Rectal smooth muscle tissue (tissue), 1 donor: ENCODE measurements around the gene ZNF525.
A peak's percentile ranks its signal among the peaks of the same experiment; 100 is the strongest.
"Not testable (repeated sequence)": the region's sequence is repeated elsewhere in the genome, so short reads cannot be mapped to it uniquely, and the experiment has no call there.

ENCODE experiments used
- H3K27ac ChIP-seq: one replicate; pipeline ENCODE4 v1.7.0; 2013; ENCODE audit warnings: low read depth, low read length, inconsistent platforms
- H3K27me3 ChIP-seq: one replicate; pipeline ENCODE4 v1.7.0; 2013; ENCODE audit warnings: low read length; ENCODE audit not compliant: control insufficient read depth, insufficient read depth
- H3K36me3 ChIP-seq: one replicate; pipeline ENCODE4 v1.7.0; 2013; ENCODE audit warnings: low read length; ENCODE audit not compliant: control insufficient read depth, insufficient read depth
- H3K4me1 ChIP-seq: one replicate; pipeline ENCODE4 v1.7.0; 2013; ENCODE audit warnings: low read length; ENCODE audit not compliant: control insufficient read depth, insufficient read depth
- H3K4me3 ChIP-seq: one replicate; pipeline ENCODE4 v1.7.0; 2013; ENCODE audit warnings: low read length
- H3K9ac ChIP-seq: one replicate; pipeline ENCODE4 v1.7.0; 2013; ENCODE audit warnings: low read length

The ZNF525 gene

DNA sequence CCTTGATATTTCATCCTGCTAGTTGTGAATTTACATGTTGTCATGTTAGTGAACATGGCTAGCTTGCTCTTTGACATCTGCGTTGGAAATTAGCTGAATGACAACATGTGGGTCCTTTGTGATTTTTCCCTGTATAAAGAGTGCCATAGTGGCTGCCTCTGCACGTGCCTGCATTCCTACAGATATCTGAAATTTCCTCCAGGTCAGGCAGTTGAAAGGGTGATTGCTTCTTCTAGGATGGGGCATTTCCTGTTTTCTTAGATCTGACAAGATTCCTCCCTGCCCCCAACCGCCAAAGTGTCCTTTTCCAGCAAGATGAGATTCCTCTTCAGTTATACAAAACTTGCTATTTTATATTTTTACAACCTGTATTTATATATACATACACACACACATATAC is 8.8 kb downstream of the ZNF525 start:
- no peak overlapping the region for H3K4me3 ChIP-seq
- no peak overlapping the region for H3K9ac ChIP-seq
- no peaks in the 10 kb centered on the region for H3K4me1 ChIP-seq
- H3K27me3 ChIP-seq: no peaks in the 10 kb centered on the region
- no peak overlapping the region for H3K27ac ChIP-seq
- peaks cover 16% of the 10 kb centered on the region for H3K36me3 ChIP-seq

DNA sequence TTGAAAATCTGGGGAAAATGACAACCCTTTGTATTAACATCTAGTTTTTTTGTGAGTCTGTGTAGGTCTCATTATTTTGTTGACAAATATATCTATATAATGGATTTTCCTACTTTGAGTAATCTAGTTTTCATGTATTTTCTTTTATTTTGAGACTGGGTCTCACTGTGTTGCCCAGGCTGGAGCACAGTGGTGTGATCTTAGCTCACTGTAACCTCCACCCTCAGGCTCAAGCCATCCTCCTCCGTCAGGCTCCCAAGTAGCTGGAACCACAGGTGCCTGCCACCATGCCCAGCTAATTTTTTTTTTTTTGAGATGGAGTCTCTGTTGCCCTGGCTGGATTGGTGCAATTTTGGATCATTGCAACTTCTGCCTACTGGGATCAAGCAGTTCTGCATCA is 9.2 kb downstream of the ZNF525 start:
- H3K4me3 ChIP-seq: no peak overlapping the region
- H3K4me1 ChIP-seq: no peaks in the 10 kb centered on the region
- H3K27me3 ChIP-seq: no peaks in the 10 kb centered on the region
- no peak overlapping the region for H3K9ac ChIP-seq
- H3K36me3 ChIP-seq: peaks cover 16% of the 10 kb centered on the region
- H3K27ac ChIP-seq: no peak overlapping the region

GRCh38 chr19:53381376-53381775 is 15.9 kb downstream of the ZNF525 start:
- Histone ChIP-seq H3K36me3 (no peaks in the 10 kb centered on the region), H3K27ac (no peak overlapping the region), H3K4me1 (no peaks in the 10 kb centered on the region), H3K4me3 (no peak overlapping the region), H3K9ac (no peak overlapping the region), H3K27me3 (no peaks in the 10 kb centered on the region)

DNA sequence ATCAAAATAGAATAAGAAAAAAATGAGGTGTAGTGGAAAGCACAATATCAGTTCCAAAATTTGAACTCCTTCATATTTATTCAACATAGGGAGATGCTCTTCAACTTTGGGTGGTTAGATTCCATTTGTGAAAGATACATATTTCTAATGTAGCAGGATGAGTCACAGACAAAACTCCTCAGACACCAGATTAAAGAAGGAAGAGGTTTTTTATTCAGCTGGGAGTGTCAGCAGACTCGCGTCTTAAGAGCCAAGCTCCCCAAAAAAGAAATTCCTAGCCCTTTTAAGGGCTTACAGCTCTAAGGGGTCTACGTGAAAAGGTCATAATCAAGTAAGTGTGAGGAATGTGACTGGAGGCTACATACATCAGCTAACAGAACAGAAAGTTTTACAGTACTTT is 22.7 kb downstream of the ZNF525 start:
- no peak overlapping the region for H3K27ac ChIP-seq
- no peak overlapping the region for H3K9ac ChIP-seq
- no peaks in the 10 kb centered on the region for H3K4me1 ChIP-seq
- no peaks in the 10 kb centered on the region for H3K27me3 ChIP-seq
- H3K4me3 ChIP-seq: no peak overlapping the region
- no peaks in the 10 kb centered on the region for H3K36me3 ChIP-seq

DNA sequence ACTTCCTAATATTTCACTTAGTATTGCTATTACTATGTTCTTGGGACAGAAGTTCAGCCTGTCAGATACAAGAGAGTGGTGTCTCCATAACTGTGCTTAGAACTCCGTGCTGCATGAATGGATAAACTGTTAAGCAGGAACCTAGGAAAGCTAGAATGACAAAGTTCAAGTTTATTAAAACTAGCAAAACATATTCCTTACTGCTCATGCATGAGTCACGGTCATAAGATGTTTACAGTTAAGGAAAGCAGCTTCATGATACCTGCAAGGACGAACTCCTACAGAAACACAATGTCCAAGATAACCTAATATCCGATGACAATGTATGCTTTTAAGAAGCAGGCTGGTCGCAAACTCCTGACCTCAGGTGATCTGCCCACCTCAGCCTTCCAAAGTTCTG is 23.4 kb downstream of the ZNF525 start:
- Histone ChIP-seq H3K36me3 (no peaks in the 10 kb centered on the region), H3K27me3 (no peaks in the 10 kb centered on the region), H3K27ac (no peak overlapping the region)

GRCh38 chr19:53389571-53389970 is 24.1 kb downstream of the ZNF525 start:
- Histone ChIP-seq H3K27me3 (no peaks in the 10 kb centered on the region), H3K36me3 (no peaks in the 10 kb centered on the region), H3K4me1 (peaks cover 5% of the 10 kb centered on the region), H3K27ac (no peak overlapping the region), H3K4me3 (no peak overlapping the region), H3K9ac (no peak overlapping the region)

More for the DNA sequence above, 23.4 kb downstream of the ZNF525 start:
- no peaks in the 10 kb centered on the region for H3K4me1 ChIP-seq
- H3K9ac ChIP-seq: no peak overlapping the region
- no peak overlapping the region for H3K4me3 ChIP-seq

GRCh38 chr19:53389978-53390377 is 24.5 kb downstream of the ZNF525 start:
- H3K4me1 ChIP-seq: peaks cover 5% of the 10 kb centered on the region
- no peak overlapping the region for H3K9ac ChIP-seq
- H3K4me3 ChIP-seq: no peak overlapping the region
- H3K27ac ChIP-seq: no peak overlapping the region
- H3K36me3 ChIP-seq: no peaks in the 10 kb centered on the region
- H3K27me3 ChIP-seq: no peaks in the 10 kb centered on the region

GRCh38 chr19:53394522-53394973 is 29.0 kb downstream of the ZNF525 start:
- Histone ChIP-seq H3K27me3 (no peaks in the 10 kb centered on the region), H3K36me3 (no peaks in the 10 kb centered on the region), H3K27ac (peak overlapping the region; percentile 81), H3K9ac (peak overlapping the region; percentile 70), H3K4me3 (peak overlapping the region; percentile 75), H3K4me1 (peaks cover 5% of the 10 kb centered on the region)

GRCh38 chr19:53394974-53395839 is 29.7 kb downstream of the ZNF525 start, which contains the start of gene ZNF765:
Gene ZNF765, plus strand, starts transcription at chr19:53395149. Its CDS starts 2,867 bp downstream, at chr19:53398016.
- peak within 1 kb of the TSS; percentile 89 for H3K4me3 ChIP-seq

GRCh38 chr19:53395840-53396524 is 30.5 kb downstream of the ZNF525 start:
- peak overlapping the region; percentile 81 for H3K27ac ChIP-seq
- peak overlapping the region; percentile 40 for H3K9ac ChIP-seq
- H3K36me3 ChIP-seq: not testable (repeated sequence)

More at GRCh38 chr19:53394974-53395839, 29.7 kb downstream of the ZNF525 start, which contains the start of gene ZNF765:
- peak within 1 kb of the TSS; percentile 81 for H3K27ac ChIP-seq
- H3K36me3 ChIP-seq: peaks cover 5% of the 10 kb centered on the region
- peak within 1 kb of the TSS; percentile 70 for H3K9ac ChIP-seq
- H3K27me3 ChIP-seq: no peaks in the 10 kb centered on the region
- H3K4me1 ChIP-seq: peaks cover 5% of the 10 kb centered on the region

DNA sequence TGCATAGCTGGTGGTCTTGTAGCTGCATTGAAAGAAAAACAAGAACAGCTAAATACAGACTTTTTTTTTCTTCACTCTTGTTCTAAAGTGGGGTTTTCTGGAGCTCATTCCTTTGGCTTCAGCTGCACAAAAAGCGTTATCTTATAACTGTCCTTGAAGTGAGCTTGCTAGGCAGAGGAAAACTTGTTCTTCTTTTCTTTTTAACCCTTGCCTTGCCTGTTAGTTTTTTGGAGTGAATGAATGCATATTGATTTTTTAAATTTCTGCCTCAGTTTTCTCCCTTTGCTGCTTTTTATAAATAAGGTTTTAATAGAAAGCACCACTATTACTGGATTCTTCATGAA is 31.0 kb downstream of the ZNF525 start:
- H3K27ac ChIP-seq: no peak overlapping the region

More at GRCh38 chr19:53395840-53396524, 30.5 kb downstream of the ZNF525 start:
- H3K27me3 ChIP-seq, H3K4me1 ChIP-seq: not testable (repeated sequence)
- H3K4me3 ChIP-seq: peak overlapping the region; percentile 89

GRCh38 chr19:53397918-53398317 is 32.4 kb downstream of the ZNF525 start:
- H3K27me3 ChIP-seq, H3K4me3 ChIP-seq: not testable (repeated sequence)
- peaks cover 16% of the 10 kb centered on the region for H3K36me3 ChIP-seq

More for the DNA sequence above, 31.0 kb downstream of the ZNF525 start:
- Histone ChIP-seq H3K27me3 (no peaks in the 10 kb centered on the region), H3K4me3 (no peak overlapping the region), H3K9ac (no peak overlapping the region), H3K36me3 (peaks cover 9% of the 10 kb centered on the region), H3K4me1 (peaks cover 5% of the 10 kb centered on the region)

More at GRCh38 chr19:53397918-53398317, 32.4 kb downstream of the ZNF525 start:
- H3K4me1 ChIP-seq, H3K9ac ChIP-seq, H3K27ac ChIP-seq: not testable (repeated sequence)
